ENCODE results near the gene SPATA33.

Gene SPATA33

GRCh38 chr16:89641458-89642119, 16.0 kb upstream of the SPATA33 start:
- no peak overlapping the region for H3K4me3 ChIP-seq (replicated peaks; ENCODE audit: low read depth, low read length)
- no peak for DNase-seq (ENCODE audit: extremely low read depth, low read depth)
- TF ChIP-seq CTCF (IDR thresholded peaks at IDR 0.05; ENCODE audit: low read depth, low read length, missing control alignments): no peak

GRCh38 chr16:89642574-89642973, 15.1 kb upstream of the SPATA33 start:
- DNase-seq (ENCODE audit: extremely low read depth, low read depth): no peak
- H3K4me3 ChIP-seq (replicated peaks; ENCODE audit: low read depth, low read length): no peak overlapping the region
- no peak for TF ChIP-seq CTCF (IDR thresholded peaks at IDR 0.05; ENCODE audit: low read depth, low read length, missing control alignments)

GRCh38 chr16:89643769-89644300, 13.8 kb upstream of the SPATA33 start:
- H3K4me3 ChIP-seq (replicated peaks; ENCODE audit: low read depth, low read length): no peak overlapping the region
- no peak for DNase-seq (ENCODE audit: extremely low read depth, low read depth)
- no peak for TF ChIP-seq CTCF (IDR thresholded peaks at IDR 0.05; ENCODE audit: low read depth, low read length, missing control alignments)

GRCh38 chr16:89645122-89645521, 12.5 kb upstream of the SPATA33 start:
- no peak for DNase-seq (ENCODE audit: extremely low read depth, low read depth)
- H3K4me3 ChIP-seq (replicated peaks; ENCODE audit: low read depth, low read length): no peak overlapping the region
- TF ChIP-seq CTCF (IDR thresholded peaks at IDR 0.05; ENCODE audit: low read depth, low read length, missing control alignments): no peak

DNA sequence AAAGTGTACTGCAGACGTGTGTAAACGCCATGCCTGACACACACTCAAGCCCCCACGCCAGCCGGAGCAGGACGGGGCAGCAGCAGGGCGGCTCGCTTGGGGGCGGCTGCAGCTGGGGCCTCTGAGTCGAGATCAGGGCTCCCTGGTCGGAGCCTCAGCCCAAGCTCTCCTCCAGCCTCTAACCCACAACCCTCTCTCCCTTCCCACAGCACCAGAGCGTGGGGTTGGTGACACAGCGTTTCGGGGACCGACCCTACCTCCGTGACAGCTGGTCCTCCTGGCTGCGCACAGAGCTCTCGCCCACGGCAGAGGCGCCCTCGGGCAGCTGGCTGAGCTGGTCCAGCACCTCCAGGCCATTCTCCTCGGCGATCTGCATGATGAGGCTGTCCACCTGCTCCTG, 11.4 kb upstream of the SPATA33 start:
- H3K4me3 ChIP-seq (replicated peaks; ENCODE audit: low read depth, low read length): no peak overlapping the region
- no peak for TF ChIP-seq CTCF (IDR thresholded peaks at IDR 0.05; ENCODE audit: low read depth, low read length, missing control alignments)
- no peak for DNase-seq (ENCODE audit: extremely low read depth, low read depth)

DNA sequence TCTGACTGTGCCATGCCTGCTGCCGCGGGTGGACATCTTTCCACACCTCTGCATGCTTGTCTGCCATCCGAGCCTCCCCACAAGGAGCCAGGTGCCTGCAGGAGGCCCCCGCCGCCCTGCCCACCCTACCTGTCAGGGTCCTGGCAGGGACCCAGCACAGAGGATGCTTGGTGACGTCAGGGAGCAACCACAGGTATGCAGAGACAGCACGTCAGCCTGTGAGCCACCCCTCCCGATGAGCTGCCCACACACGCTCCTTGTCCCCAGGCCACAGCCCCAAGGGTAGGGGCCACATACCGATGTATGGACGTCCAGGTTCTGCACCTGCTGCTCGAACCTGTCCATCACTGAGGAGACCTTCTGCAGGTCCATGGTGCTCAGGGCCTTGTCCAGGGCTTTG, 10.7 kb upstream of the SPATA33 start:
- DNase-seq (ENCODE audit: extremely low read depth, low read depth): no peak
- no peak for TF ChIP-seq CTCF (IDR thresholded peaks at IDR 0.05; ENCODE audit: low read depth, low read length, missing control alignments)
- H3K4me3 ChIP-seq (replicated peaks; ENCODE audit: low read depth, low read length): no peak overlapping the region

GRCh38 chr16:89651584-89651983, 6.1 kb upstream of the SPATA33 start:
- DNase-seq (ENCODE audit: extremely low read depth, low read depth): no peak
- TF ChIP-seq CTCF (IDR thresholded peaks at IDR 0.05; ENCODE audit: low read depth, low read length, missing control alignments): no peak

More at GRCh38 chr16:89651584-89651983, 6.1 kb upstream of the SPATA33 start:
- H3K4me3 ChIP-seq (replicated peaks; ENCODE audit: low read depth, low read length): no peak overlapping the region

All from HFF-Myc (cell line).